Activated naive CD8-positive, alpha-beta T cell treated with anti-CD3 and anti-CD28 coated beads, Interleukin-2, amount 50 U/mL, for 16 hours (primary cell): ENCODE measurements around the gene BTBD7.
"Not testable (repeated sequence)": the region's sequence is repeated elsewhere in the genome, so short reads cannot be mapped to it uniquely, and the experiment has no call there.

Source experiments
- DNase-seq: peaks from one replicate; pipeline ENCODE4 v3.0.0-alpha.2; 2020; ENCODE audit warnings: low read depth, low spot score

Gene BTBD7

GRCh38 chr14:93246534-93246933 is 86.3 kb downstream of the BTBD7 start:
- DNase-seq, result no peak

GRCh38 chr14:93245764-93246420 is 86.9 kb downstream of the BTBD7 start:
- DNase-seq, result no peak

GRCh38 chr14:93240678-93241000 is 92.2 kb downstream of the BTBD7 start:
- no peak for DNase-seq

GRCh38 chr14:93239869-93240677 is 92.8 kb downstream of the BTBD7 start:
- no peak for DNase-seq

GRCh38 chr14:93234798-93235197 is 98.0 kb downstream of the BTBD7 start:
- no peak for DNase-seq

GRCh38 chr14:93233078-93233477 is 99.8 kb downstream of the BTBD7 start:
- DNase-seq, result not testable (repeated sequence)

GRCh38 chr14:93232159-93232558 is 100.7 kb downstream of the BTBD7 start:
- DNase-seq, result no peak

- DNase-seq, result no peak
These were observed 101.5 kb downstream of the BTBD7 start for GRCh38 chr14:93231129-93231979.

- DNase-seq, result no peak
These were observed 102.3 kb downstream of the BTBD7 start for GRCh38 chr14:93230539-93230938.

- DNase-seq, result no peak
These were observed 104.3 kb downstream of the BTBD7 start for GRCh38 chr14:93228550-93228949.

- DNase-seq, result no peak
These were observed 109.3 kb downstream of the BTBD7 start for GRCh38 chr14:93223565-93223964.

GRCh38 chr14:93220509-93220908 is 112.3 kb downstream of the BTBD7 start:
- DNase-seq, result no peak

GRCh38 chr14:93219103-93219726 is 113.6 kb downstream of the BTBD7 start:
- no peak for DNase-seq

- DNase-seq, result no peak
These were observed 118.2 kb downstream of the BTBD7 start for GRCh38 chr14:93214598-93214997.

- no peak for DNase-seq
These were observed 120.4 kb downstream of the BTBD7 start for GRCh38 chr14:93212432-93212831.

GRCh38 chr14:93207468-93208308 is 125.1 kb downstream of the BTBD7 start:
- DNase-seq, result no peak

- peak; percentile 72 for DNase-seq
These were observed 125.9 kb downstream of the BTBD7 start, which contains the start of the genes GON7 and UBR7 for GRCh38 chr14:93206793-93207467. Gene GON7, minus strand, starts transcription at chr14:93207065. Its CDS starts 28 bp downstream, at chr14:93207037. Gene UBR7, plus strand, starts transcription at chr14:93207256. Its CDS starts 36 bp downstream, at chr14:93207292.

- DNase-seq, result no peak
These were observed 131.6 kb downstream of the BTBD7 start for GRCh38 chr14:93201155-93201704.

- no peak for DNase-seq
These were observed 132.3 kb downstream of the BTBD7 start for GRCh38 chr14:93200553-93200952.

- no peak for DNase-seq
These were observed 133.8 kb downstream of the BTBD7 start for GRCh38 chr14:93199031-93199430.
